Putamen (tissue), 1 donor: ENCODE results near the gene KIAA0586.
A peak's percentile ranks its signal among the peaks of the same experiment; 100 is the strongest.
"Not testable (repeated sequence)": the region's sequence is repeated elsewhere in the genome, so short reads cannot be mapped to it uniquely, and the experiment has no call there.

Source experiments
- DNase-seq: peaks from one replicate; pipeline ENCODE4 v3.0.0-alpha.2; 2016; ENCODE audit warnings: low spot score

KIAA0586 gene

DNA sequence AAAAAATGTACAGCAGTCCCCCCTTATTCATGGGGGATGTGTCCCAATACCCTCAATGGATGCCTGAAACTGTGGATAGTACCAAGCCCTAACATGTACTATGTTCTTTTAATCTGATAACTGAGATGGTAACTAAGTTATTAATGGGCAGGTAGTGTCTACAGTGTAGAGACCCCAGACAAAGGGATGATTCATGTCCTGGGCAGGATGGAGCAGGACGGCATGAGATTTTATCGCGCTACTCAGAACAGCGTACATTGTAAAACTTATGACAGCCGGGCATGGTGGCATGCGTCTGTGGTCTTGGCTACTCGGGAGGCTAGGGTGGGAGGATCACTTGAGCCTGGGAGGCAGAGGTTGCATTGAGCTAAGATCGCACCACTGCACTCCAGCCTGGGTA lies 37.1 kb downstream of the KIAA0586 start:
- DNase-seq = no peak

DNA sequence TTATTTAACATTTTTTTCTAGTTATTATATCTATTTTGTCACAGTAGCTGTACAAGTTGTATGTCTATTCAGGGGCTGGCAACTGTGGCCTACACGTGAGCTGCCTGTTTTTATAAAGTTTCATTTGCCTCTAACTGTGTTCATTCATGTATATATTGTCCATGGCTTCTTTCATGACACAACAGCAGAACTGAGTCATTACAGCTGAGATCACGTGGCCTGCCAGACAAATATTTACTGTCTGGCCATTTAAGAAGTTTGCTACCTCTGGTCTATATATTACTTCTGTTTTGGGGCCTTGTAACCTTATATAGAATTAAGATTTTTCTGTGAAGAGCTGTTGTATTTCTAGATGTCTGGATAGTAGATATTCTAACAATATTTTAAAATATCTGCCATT lies 37.9 kb downstream of the KIAA0586 start:
- no peak for DNase-seq

DNA sequence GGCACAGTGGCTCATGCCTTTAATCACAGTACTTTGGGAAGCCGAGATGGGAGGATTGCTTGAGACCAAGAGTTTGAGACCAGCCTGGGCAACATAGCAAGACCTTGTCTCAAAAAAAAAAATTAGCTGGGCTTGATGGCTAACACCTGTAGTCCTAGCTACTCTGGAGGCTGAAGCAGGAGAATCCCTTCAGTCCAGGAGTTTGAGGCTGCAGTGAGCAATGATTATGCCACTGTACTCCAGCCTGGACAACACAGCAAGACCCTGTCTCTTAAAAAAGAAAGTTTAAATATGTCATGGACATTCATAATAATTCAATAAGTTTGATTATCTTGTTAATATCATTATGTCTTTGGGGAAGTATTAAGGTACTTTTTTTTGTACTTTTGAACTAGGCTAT lies 38.9 kb downstream of the KIAA0586 start:
- no peak for DNase-seq

DNA sequence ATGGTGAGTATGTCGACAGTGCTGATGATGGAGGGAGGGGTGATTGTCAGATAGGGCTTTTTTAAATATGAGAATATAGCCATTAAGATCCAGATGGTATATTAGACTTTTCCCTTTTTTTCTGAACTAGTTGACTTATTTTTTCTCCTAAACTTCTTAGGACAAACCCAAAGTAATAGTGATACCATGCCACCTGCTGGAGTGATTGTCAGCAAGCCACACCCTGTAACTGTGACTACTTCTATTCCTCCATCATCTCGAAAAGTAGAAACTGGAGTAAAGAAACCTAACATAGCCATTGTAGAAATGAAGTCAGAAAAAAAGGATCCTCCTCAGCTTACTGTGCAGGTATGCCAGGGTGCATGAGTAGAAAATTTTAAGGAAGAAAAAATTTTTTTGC lies 40.1 kb downstream of the KIAA0586 start:
- DNase-seq = no peak

DNA sequence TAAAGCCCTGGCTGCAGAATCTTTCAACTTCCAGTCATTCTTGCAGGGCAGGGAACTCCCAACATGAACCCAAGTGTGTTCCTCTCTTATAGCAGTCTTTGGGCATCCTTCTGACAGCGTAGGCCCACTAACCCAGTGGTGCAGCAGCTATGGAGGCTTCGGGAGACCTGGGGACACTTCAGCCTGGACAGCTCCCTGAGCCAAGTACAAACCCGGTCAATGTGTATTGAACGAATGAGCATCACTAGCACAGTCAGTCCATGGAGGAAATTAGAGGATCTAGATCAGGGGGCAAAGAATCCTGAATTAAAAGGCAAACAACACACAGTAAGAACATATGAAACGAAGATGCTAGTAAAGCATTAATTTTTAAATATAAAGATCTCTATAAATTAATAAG lies 41.8 kb downstream of the KIAA0586 start:
- DNase-seq = no peak

DNA sequence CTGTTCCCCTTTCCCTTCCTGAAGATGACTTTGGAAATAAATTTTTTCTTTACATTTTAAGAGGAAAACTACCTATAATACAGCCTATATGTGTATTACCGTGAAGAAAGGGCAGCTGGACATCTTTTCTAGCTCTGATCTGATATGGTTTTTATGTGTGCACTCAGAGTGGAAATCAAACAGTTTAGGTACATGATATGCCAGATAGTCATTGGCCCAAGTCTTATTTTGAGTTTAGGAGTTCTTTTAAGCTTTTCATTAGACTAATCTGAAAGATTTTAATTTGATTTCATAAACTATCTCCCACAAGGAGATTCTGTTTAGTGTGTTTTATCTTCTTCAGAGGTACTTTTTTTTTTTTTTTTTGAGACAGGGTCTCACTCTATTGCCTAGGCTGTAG lies 48.8 kb downstream of the KIAA0586 start:
- DNase-seq = no peak

DNA sequence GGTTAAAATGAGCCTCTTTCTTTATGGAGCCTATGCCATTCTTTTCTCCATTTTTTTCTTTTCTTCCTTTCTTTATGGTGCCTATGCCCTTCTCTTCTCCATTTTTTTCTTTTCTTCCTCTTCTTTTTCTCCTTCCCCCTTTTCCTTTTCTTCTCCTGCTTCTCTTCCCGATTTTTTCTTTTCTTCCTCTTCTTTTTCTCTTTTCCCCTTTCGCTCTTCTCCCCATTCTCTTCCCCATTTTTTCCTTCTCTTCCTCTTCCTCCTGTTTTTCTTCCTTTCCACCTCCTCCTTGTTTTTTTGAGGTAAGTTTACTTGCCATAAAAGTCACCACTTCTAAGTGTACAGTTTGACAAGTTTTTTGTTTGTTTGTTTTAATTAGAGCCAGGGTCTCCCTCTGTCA lies 50.1 kb downstream of the KIAA0586 start:
- no peak for DNase-seq

DNA sequence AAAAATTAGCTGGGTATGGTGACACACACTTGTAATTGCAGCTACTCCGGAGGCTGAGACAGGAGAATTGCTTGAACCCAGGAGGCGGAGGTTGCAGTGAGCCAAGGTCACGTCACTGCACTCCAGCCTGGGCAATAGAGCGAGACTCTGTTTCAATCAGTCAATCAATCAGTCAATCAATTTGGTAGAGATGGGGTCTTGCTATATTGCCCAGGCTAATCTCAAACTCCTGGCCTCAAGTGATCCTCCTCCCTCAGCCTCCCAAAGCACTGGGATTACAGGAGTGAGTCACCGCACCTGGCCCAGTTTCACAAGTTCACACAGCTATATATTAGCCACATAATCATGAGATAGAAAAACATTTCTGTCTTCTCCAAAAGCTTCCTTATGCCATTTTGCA lies 50.8 kb downstream of the KIAA0586 start:
- not testable (repeated sequence) for DNase-seq

DNA sequence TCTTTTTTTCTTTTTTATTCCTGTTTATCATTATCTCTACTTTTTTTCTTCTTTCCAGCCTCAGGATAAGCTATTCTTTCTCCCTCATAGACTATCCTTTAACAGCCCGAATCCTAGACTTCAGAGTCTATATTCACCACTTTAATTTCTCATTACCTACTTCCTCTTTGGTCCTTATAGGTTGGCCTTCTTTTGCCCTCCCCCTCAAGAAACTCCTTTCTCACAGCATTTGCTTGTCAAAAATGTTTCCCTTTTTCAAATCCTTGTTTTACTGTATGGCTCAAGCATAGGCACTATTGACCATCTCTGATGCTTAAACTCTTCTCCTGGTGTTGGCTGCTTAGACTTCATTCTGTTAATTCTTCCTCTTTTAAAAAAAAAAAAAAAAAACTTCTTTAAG lies 52.5 kb downstream of the KIAA0586 start:
- no peak for DNase-seq

DNA sequence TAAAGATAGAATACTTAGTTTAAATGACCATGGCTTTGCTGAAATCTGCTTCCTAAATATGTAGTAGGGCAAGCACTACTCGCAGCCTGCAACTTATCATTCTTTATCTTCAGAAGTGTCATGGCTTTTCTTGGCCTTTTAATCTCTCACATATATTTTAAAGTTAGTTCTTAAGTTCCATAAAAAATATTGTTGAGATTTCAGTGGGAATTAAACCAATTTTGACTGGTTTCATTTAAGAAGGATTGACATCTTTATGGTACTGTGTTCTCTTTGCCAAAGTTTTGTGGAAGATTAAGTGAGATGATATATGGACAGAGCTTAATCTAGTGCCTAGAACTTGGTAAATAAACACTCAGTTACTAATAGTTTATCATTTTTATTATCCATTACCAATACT lies 56.7 kb downstream of the KIAA0586 start:
- no peak for DNase-seq

DNA sequence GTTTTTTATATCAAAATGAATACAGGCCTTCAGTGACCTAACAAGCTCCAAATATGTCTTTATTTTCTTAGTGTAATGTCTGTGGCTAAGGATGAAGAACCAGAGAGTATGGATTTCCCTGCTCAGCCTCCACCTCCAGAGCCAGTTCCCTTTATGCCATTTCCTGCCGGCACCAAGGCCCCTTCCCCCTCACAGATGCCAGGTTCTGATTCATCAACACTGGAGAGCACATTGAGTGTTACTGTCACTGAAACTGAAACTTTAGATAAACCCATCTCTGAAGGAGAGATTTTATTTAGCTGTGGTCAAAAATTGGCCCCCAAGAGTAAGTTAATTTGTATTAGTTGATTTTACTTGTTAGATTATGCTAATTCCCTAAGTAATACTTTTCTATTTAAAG lies 61.0 kb downstream of the KIAA0586 start:
- DNase-seq = no peak

DNA sequence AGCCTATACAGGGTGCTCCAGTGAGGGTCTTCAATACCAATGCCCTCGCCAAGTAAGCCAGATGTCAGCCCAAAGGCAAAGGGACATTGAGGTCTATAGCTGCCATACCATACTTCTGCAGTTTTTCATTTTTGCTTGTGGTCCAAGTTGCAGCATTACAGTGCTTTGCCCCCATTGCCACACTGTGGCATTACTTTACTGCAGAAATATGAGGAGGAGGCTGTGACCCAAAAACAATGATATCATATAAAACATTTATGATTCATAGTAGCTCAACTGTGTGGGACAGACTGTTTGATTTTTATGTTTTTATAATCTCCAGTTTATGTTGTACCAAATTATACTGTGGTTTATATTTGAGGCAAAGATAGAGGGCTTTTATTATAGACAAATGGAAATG lies 64.1 kb downstream of the KIAA0586 start:
- no peak for DNase-seq

DNA sequence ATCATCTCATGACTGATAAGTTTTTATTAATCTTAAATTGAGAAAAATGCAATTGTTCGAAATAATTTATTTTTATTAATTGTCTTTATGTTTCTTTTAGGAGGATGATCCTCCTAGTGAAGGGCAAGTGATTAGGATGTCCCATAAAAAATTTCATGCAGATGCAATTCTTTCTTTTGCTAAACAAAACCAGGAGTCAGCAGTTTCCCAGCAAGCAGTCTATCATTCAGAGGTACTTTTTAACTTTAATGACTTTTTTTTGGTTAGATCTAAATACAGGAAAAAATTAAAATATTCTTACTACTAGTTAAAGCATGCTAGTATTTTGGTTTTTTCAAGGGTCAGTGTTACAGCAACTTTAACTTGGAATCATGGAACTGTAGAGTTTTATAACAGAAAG lies 64.5 kb downstream of the KIAA0586 start:
- DNase-seq = no peak

DNA sequence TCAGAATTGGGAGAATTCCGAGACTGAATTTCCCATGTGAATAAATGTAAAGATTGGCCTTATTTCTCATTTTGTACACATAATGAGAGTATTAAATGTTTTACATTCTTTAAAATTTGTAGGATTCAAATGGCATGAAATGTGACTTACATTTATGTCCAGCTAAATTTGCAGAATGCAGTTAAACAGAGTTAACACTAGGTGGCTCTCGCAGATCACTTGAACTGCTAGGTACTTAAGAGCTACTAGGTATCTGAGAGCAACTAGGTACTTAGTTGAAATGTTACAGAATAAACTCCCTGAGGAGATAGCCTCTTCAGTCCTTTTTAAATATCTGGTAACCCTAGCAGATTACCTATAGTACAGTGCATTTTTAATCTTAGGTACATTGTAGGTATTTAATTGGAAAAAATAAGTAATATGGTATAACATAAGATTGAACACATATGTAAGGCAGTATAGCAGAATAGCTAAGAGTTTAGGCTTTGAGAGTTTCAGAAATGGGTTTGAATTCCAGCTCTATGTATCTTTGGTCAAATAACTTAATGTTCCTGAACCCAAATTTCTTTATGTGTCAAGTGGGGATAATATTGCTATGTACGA lies 73.8 kb downstream of the KIAA0586 start:
- DNase-seq = peak; percentile 58

DNA sequence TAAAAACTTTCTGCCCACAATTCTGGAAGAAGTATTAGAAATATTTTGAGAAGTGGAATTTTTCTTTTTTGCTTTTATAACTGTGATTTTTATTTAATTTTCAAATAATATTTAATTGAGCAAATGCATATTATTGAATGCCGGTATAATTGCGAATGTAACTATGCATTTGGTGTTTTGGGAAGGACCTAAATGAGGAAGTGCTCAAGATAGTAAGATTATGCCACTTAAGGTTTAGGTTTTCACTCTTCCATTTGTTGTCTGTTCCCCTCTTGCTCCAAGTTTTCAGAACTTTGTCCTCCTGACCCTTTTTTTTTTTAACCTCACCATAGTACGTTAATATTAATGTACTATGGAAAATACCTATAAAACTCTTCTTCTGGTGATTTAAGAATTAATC lies 85.8 kb downstream of the KIAA0586 start:
- no peak for DNase-seq

DNA sequence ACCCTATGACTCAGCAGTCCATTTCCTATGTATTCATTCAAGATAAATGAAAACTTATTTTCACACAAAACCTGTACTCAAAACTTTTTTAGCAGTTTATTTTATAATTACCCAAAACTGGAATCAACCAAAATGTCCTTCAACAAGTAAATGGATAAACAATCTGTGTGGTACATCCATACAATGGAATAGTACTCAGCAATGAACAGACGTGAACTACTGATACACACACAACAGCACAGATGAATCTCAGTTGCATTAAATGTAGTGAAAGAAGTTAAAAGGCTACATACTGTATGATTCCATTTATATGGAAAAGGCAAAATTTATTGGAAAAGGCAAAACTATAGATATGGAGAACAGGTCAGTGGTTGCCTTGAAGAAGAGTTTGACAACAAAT lies 90.1 kb downstream of the KIAA0586 start:
- no peak for DNase-seq

DNA sequence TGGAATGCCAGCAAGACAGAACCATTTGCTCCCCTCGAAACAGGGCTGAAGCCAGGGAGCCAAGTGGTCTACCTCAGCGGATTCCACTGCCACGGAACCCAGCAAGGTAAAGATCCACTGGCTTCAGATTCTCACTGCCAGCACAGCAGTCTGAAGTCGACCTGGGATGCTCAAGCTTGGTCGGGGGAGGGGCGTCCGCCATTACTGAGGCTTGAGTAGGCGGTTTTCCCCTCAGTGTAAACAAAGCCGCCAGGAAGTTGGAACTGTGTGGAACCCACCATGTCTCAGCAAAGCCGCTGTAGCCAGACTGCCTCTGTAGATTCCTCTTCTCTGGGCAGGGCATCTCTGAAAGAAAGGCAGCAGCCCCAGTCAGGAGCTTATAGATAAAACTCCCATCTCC lies 98.2 kb downstream of the KIAA0586 start:
- not testable (repeated sequence) for DNase-seq

DNA sequence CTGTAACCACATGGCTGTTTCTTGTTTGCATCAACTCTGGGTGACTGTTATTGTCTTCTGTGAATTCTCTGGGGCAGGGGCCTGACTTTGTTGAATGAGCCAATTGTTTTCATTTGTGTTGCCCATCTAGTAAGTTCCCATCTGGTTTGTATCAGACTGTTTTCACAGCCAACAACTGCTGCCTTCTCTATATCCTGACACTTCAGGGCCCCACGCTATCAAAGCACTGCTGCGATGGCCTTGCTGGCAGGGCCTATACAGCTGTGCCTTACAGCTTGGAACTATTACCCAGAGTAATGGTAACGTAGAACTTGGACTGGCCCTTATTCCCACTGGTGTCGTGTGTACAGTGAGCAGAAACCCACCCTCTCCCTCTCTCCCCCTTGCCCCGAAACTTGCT lies 105.9 kb downstream of the KIAA0586 start:
- peak; percentile 82 for DNase-seq

DNA sequence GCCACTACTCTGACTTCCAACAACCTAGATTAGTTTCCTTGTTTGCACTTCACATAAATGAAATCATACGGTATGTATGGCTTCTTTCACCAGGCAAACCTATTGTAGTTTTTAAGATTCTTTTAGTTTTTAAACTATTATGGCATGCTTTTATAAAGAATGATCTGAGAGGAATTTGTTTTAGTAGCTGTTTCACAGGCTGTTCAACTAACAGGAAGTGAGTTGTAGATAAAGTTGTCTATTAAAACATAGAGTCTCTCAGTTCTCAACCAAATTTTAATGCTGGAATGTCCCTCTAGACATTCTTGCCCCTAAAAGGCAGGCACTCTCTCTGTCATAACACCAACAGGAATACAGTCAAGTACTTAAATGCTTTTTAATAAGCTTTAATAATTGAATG lies 107.5 kb downstream of the KIAA0586 start:
- DNase-seq = no peak

DNA sequence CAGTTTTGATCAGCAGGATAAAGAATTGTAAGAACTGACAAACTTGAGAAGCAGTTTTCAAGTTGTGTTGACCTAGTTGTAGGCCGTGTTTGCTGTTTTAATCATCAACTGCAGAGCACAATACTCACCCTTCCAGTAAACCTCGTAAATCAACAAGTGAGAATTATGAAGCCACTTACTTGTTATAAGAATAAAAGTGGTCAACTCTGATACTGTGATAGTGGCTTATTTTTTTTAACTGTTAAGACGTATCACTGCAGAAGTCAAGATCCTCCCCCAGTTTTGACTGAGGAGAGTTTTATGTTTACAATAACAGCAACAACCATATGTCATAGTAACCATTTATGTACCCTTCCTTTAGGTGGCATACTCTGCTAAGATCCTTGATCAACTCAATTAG lies 109.5 kb downstream of the KIAA0586 start:
- no peak for DNase-seq

DNA sequence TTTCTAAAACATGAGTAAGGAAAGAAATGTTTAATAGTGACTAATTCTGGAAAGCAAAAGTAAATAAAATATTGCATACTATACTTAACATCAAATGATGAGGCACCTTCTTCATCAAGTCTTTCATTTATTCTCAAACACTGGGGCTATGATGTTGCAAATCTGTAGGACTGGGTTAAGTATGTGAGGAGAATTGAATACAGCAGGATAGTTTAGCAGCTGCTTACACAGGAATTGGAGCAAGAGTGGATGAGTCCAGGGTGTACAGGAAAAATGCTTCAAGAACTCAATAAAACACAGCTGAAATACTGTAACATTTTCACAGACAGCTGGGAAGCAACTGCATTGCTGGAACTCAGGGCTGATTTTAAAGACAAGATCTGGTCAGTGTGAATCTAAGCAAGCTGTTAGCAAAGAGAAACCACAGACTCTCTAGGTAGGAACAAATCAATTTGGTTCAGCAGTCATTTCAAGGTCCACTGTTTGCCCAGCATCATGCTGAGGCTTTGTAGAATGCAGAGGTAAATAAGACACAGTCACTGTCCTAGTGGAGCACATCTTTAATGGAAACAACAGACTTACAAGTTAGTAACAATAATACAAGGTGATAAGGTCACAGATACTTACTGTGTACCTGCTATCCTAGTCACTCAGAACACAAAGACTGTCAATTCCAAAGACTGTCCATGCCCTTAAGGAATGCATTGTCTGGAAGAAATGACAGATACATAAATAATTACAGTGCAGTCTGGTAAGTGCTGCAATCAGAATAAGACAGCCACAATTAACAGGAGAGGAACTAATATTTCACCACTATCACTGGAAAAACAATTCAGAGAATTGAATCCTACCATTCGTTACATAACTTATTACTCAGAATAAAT lies 113.5 kb downstream of the KIAA0586 start:
- DNase-seq = no peak

DNA sequence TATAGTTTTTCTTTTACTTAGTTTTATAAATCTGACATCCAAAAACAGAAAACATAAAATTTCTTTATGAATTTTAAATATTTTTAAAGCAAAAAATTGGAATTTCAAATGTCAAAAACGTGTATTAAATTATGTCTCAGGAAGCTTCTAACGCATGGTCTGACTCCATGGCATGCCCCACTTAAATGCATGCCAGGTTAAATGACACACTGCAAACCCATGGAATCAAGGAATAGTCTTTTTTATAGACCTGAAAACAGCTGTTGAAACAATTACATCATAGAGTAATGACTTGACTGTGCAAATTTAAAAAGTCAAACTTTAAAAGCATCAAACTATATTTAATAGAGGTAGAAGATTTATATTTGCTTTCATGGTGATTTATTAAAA lies 114.1 kb downstream of the KIAA0586 start:
- DNase-seq = no peak

DNA sequence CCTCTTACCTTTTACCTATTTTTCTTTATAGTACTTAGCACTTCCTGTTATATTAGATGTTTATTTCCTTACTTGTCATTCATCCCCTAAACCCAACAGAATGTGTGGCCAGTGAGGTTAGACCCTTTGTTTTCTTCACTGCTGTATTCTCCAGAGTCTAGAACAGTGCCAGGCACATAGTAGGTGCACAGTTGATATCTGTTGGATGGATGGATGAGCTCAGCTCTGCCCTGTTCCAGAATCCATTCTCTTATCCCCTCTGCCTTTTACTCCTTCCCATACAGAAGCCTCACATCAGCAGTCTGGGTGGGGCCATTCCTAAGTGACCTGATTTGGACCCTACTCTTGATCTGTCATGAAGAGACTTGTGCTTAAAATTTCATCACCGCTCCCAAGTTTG lies 115.7 kb downstream of the KIAA0586 start:
- DNase-seq = no peak

DNA sequence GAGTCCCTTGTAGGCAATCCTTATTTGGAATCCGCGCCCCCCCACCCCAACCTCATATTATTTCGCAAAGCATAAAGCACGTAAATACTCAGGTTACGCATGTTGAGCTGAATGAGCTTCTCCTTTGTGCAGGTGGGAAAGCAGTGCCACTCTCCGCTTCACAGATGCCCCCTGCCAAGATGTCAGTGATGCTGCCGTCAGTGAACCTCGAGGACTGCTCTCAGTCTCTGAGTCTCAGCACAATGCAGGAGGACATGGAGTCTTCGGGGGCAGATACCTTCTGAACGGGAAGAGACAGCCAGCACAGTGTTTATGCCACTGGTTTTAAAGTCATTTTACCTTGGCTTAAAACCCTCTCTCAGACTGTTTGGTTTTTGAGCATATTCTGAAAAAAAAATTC lies 120.1 kb downstream of the KIAA0586 start:
- no peak for DNase-seq
